ENCODE data around the gene NEK1. TPM values are rescaled to one million over a fixed set of nuclear protein-coding genes. Genes with fewer than 3 reads are reported as not detected.
A peak's percentile ranks its signal among the peaks of the same experiment; 100 is the strongest.

The NEK1 gene
- total and polyA plus RNA-seq, 2 donors (not counting 3 experiments of a cell fraction or from before 2014, with no cell fraction given), result 2.6 to 10.1 TPM

DNA sequence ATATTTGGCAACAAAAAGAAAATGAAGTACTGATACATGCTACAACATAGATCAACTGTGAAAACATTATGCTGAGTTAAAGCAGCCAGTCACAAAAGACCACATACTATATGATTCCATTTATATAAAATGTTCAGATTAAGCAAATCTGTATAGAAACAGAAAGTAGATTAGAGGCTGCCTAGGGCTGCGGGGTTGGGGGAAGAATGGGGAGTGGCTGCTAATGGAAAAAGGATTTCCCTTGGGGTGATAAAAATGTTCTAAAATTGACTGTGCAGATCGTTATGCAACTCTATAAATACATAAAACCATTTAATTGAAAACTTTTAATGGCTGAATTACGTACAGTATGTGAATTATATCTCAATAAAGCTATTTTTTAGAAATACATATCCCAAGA lies 46.8 kb downstream of the NEK1 start:
- no peak overlapping the region for H2AFZ ChIP-seq (ENCODE audit: low read depth, low read length)
- H3K27ac ChIP-seq (ENCODE audit: insufficient read depth, low read depth, low read length), result no peak overlapping the region
- DNase-seq (ENCODE audit: low read depth, low spot score) (no peak), FAIRE-seq (no peak)
- no peak for TF ChIP-seq POLR2A (IDR thresholded peaks at IDR 0.05; ENCODE audit: low read depth, low read length)
- intact Hi-C loops (cut with micrococcal nuclease), result loop anchor here (1.0 to 5.0 kb wide), 5 partner anchors 72 to 642 kb away; no protein-coding TSS in a partner anchor
- no peaks in the 10 kb centered on the region for H3K9me1 ChIP-seq (replicated peaks; ENCODE audit: control insufficient read depth, extremely low read depth, insufficient read depth, low read length)
- H3K4me2 ChIP-seq (ENCODE audit: insufficient read depth, low read length), result no peak overlapping the region
- H3K4me3 ChIP-seq (replicated peaks in 1 of 3; ENCODE audit: insufficient read depth in 1 of 3, low read depth in 1 of 3, low read length in 3 of 3), result no peak overlapping the region
- H3K9me3 ChIP-seq (replicated peaks; ENCODE audit: control insufficient read depth, insufficient read depth, low read length), result no peaks in the 10 kb centered on the region
- no peaks in the 10 kb centered on the region for H3K4me1 ChIP-seq (ENCODE audit: control insufficient read depth, extremely low read depth, insufficient read depth, low read length)
- ChIA-PET POLR2A (no interaction called here), CTCF (interaction anchor here (0.7 to 3.6 kb wide), 18 partner anchors 10 to 643 kb away, joined by 3 to 43 read pairs (median 4); partner anchors contain the start of gene NEK1)
- no peaks in the 10 kb centered on the region for H3K27me3 ChIP-seq (ENCODE audit: control insufficient read depth in 2 of 2, insufficient read depth in 2 of 2, low read length in 2 of 2)
- H3K79me2 ChIP-seq (ENCODE audit: control insufficient read depth, insufficient read depth, low read length), result no peaks in the 10 kb centered on the region
- no peaks in the 10 kb centered on the region for H4K20me1 ChIP-seq (replicated peaks; ENCODE audit: control insufficient read depth, extremely low read depth, insufficient read depth, low read length)
- no TSS peak for BruUV-seq (replicated peaks)
- H3K9ac ChIP-seq (replicated peaks; ENCODE audit: extremely low read depth, insufficient read depth, low read length), result no peak overlapping the region
- H3K36me3 ChIP-seq (ENCODE audit: control insufficient read depth in 2 of 2, extremely low read depth in 1 of 2, insufficient read depth in 2 of 2, low read length in 2 of 2), result no peaks in the 10 kb centered on the region
- dilution Hi-C loops (cut with MboI; ENCODE audit: extremely low pct_ligation_motif_present, low sequenced_read_pairs), result no loop called here

DNA sequence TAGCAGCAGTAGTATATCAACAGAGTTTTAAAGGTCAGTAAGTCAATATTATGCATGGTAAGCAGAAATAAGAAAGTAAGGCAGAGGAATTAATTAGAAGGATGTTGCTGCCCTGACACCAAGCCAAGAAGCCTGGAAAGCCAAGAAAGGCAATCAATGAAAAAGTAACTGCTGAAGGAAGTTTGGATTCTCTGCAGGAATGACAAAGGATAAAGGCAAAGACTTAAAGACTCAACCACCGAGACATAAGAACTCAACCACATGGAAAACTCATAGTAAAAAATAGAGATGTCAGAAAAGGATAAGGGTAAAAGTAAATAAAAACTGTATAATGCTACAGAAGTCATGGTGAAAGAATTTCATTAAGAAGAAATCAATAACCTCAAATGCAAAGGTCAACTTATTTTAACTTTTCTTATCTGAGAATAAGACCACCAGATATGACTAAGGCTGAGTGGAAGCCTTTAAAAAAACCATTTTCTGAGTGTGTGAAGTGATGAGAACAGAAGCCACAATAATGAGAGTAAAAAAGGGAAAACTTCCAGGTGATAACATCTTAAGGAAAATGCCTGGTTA lies 55.2 kb downstream of the NEK1 start:
- no TSS peak for BruUV-seq (replicated peaks)
- Histone ChIP-seq H3K9me3 (replicated peaks; ENCODE audit: control insufficient read depth, insufficient read depth, low read length) (no peaks in the 10 kb centered on the region), H4K20me1 (replicated peaks; ENCODE audit: control insufficient read depth, extremely low read depth, insufficient read depth, low read length) (no peaks in the 10 kb centered on the region), H3K4me2 (ENCODE audit: insufficient read depth, low read length) (peak overlapping the region; percentile 81), H3K27me3 (ENCODE audit: control insufficient read depth in 2 of 2, insufficient read depth in 2 of 2, low read length in 2 of 2) (no peaks in the 10 kb centered on the region), H3K9me1 (replicated peaks; ENCODE audit: control insufficient read depth, extremely low read depth, insufficient read depth, low read length) (peaks cover 2% of the 10 kb centered on the region), H3K4me1 (ENCODE audit: control insufficient read depth, extremely low read depth, insufficient read depth, low read length) (peaks cover 30% of the 10 kb centered on the region), H3K79me2 (ENCODE audit: control insufficient read depth, insufficient read depth, low read length) (no peaks in the 10 kb centered on the region), H3K36me3 (ENCODE audit: control insufficient read depth in 2 of 2, extremely low read depth in 1 of 2, insufficient read depth in 2 of 2, low read length in 2 of 2) (no peaks in the 10 kb centered on the region), H3K9ac (replicated peaks; ENCODE audit: extremely low read depth, insufficient read depth, low read length) (no peak overlapping the region), H3K4me3 (replicated peaks in 1 of 3; ENCODE audit: insufficient read depth in 1 of 3, low read depth in 1 of 3, low read length in 3 of 3) (no peak overlapping the region), H3K27ac (ENCODE audit: insufficient read depth, low read depth, low read length) (peak overlapping the region; percentile 77), H2AFZ (ENCODE audit: low read depth, low read length) (no peak overlapping the region)
- intact Hi-C loops (cut with micrococcal nuclease), result no loop called here
- CTCF ChIA-PET, result interaction anchor here (1.4 to 1.9 kb wide), 2 partner anchors 9 to 63 kb away, joined by 3 to 20 read pairs; partner anchors contain the start of gene CLCN3
- POLR2A ChIA-PET, result no interaction called here
- FAIRE-seq (no peak), DNase-seq (ENCODE audit: low read depth, low spot score) (peak; percentile 59)
- TF ChIP-seq, protein P1, sequence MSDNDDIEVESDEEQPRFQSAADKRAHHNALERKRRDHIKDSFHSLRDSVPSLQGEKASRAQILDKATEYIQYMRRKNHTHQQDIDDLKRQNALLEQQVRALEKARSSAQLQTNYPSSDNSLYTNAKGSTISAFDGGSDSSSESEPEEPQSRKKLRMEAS (IDR thresholded peaks at IDR 0.05; ENCODE audit: insufficient read depth, insufficient read length), result no peak
- TF ChIP-seq JUN (IDR thresholded peaks at IDR 0.05; ENCODE audit: borderline replicate concordance, insufficient read depth, insufficient read length, low read depth) (peak; percentile 43), GATA2 (IDR thresholded peaks at IDR 0.05; ENCODE audit: insufficient read depth, insufficient read length, low read depth, low read length) (peak; percentile 93), POLR2AphosphoS5 (IDR thresholded peaks at IDR 0.05; ENCODE audit: insufficient read depth, low read depth, low read length) (peak; percentile 52), POLR2A (IDR thresholded peaks at IDR 0.05; ENCODE audit: low read depth, low read length) (no peak), MYC (IDR thresholded peaks at IDR 0.05; ENCODE audit: low read depth, low read length) (no peak), FOS (IDR thresholded peaks at IDR 0.05; ENCODE audit: borderline replicate concordance, insufficient read depth, low read length) (peak; percentile 81), EZH2 (IDR thresholded peaks at IDR 0.05; ENCODE audit: borderline replicate concordance, low read depth, low read length, severe bottlenecking) (no peak)
- TF ChIP-seq, protein P2, sequence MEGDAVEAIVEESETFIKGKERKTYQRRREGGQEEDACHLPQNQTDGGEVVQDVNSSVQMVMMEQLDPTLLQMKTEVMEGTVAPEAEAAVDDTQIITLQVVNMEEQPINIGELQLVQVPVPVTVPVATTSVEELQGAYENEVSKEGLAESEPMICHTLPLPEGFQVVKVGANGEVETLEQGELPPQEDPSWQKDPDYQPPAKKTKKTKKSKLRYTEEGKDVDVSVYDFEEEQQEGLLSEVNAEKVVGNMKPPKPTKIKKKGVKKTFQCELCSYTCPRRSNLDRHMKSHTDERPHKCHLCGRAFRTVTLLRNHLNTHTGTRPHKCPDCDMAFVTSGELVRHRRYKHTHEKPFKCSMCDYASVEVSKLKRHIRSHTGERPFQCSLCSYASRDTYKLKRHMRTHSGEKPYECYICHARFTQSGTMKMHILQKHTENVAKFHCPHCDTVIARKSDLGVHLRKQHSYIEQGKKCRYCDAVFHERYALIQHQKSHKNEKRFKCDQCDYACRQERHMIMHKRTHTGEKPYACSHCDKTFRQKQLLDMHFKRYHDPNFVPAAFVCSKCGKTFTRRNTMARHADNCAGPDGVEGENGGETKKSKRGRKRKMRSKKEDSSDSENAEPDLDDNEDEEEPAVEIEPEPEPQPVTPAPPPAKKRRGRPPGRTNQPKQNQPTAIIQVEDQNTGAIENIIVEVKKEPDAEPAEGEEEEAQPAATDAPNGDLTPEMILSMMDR (IDR thresholded peaks at IDR 0.05; ENCODE audit: extremely low read depth in 1 of 2, insufficient read depth in 1 of 2, low read depth in 1 of 2, low read length in 2 of 2), result no peak
- dilution Hi-C loops (cut with MboI; ENCODE audit: extremely low pct_ligation_motif_present, low sequenced_read_pairs), result no loop called here

All from endothelial cell of umbilical vein (primary cell).